Activated CD4-positive, alpha-beta T cell treated with anti-CD3 and anti-CD28 coated beads for 4 hours (primary cell): ENCODE data around the gene CDC25C.
A peak's percentile ranks its signal among the peaks of the same experiment; 100 is the strongest.

ENCODE experiments used
- DNase-seq, 2 donors: peaks; one replicate each; pipeline ENCODE4 v3.0.0-alpha.2; 2020

CDC25C gene

GRCh38 chr5:138331449-138332368 lies at the start of gene CDC25C:
CDC25C (minus strand) TSS chr5:138331804; CDS start chr5:138331180, 624 bp downstream.
- DNase-seq: peak; percentile 96 to 97

DNA sequence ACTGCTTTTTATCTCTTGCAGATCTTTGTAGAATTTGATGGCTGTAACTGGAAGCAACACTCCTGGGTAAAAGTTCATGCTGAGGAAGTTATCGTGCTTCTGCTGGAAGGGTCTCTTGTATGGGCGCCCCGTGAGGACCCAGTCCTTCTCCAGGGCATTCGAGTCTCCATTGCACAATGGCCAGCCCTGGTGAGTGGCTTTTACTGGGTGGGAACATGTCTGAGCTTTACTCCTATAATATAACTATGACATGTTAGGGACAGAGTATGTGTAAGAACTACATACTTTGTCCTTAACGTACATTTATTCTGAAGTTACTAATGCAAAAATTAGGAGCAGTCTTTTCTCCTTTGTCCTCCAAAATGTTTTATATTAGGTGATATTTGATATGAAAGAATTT lies 41.0 kb upstream of the CDC25C start:
- no peak for DNase-seq

GRCh38 chr5:138372225-138372624 lies 40.6 kb upstream of the CDC25C start:
- DNase-seq: no peak

GRCh38 chr5:138371454-138371853 lies 39.9 kb upstream of the CDC25C start:
- no peak for DNase-seq

GRCh38 chr5:138370537-138370936 lies 38.9 kb upstream of the CDC25C start:
- no peak for DNase-seq

DNA sequence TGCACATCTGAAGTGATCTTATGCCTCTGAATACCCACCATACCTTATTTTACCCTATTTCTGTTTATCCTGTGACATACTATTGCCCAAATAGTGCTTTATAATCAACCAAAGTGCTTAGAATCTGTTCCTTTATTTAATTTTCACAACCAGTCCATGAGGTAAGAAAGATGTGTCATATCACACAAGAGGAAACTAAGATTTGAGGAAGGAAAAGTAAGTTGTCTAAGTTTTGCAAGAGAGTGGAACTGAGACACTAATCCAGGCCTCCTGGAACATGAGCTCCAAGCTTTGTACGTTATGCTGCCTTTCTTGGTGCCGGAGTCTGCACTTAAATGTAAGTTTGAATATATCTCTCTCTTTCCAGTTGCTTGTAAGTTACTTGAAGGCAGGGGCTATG lies 38.1 kb upstream of the CDC25C start:
- no peak for DNase-seq

GRCh38 chr5:138369261-138369660 lies 37.7 kb upstream of the CDC25C start:
- no peak for DNase-seq

GRCh38 chr5:138366632-138367382 lies 35.2 kb upstream of the CDC25C start:
- DNase-seq: no peak

GRCh38 chr5:138364576-138364975 lies 33.0 kb upstream of the CDC25C start:
- no peak for DNase-seq

GRCh38 chr5:138360941-138361452 lies 29.4 kb upstream of the CDC25C start:
- no peak for DNase-seq

DNA sequence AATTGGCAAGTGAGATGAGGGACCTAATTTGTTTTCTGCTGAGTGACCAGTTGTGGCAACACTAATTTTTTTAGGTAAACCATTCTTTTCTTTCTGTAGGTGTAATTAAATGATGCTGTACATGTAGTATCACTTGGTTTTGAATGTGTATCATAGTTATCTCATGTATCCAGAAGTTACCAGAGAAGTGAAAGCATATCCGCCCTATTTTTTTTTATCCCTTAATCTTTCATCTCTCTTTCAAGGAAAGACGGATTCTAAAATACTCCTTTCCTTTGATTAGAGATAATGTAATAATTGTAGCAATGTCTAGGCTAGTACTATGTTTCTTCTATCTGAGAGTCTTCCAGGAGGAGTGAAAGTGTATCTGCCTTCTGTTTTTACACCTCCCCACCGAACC lies 28.0 kb upstream of the CDC25C start:
- no peak for DNase-seq

DNA sequence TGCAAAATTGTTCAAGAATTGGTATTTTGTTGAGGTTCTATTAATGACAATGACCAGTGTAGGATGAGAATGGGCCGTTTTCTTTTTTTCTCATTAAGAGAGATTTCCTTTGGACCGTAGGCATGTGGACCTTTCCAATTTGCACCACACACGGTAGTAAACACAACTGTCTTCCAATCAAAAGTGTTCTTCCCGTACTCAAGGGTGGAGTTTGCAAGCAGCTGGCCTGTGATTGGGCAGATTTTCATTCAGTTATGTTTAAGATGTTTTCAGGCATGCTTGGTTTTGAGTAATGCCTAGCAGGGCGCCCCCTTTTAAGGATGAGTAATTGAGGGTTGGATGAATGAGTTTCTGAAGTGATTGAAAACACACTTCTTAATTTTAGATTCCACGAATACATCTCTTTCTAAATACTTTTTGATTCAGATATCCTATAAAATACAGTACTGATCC lies 23.3 kb upstream of the CDC25C start:
- DNase-seq: peak; percentile 50 to 57

GRCh38 chr5:138354387-138354786 lies 22.8 kb upstream of the CDC25C start:
- DNase-seq: no peak

DNA sequence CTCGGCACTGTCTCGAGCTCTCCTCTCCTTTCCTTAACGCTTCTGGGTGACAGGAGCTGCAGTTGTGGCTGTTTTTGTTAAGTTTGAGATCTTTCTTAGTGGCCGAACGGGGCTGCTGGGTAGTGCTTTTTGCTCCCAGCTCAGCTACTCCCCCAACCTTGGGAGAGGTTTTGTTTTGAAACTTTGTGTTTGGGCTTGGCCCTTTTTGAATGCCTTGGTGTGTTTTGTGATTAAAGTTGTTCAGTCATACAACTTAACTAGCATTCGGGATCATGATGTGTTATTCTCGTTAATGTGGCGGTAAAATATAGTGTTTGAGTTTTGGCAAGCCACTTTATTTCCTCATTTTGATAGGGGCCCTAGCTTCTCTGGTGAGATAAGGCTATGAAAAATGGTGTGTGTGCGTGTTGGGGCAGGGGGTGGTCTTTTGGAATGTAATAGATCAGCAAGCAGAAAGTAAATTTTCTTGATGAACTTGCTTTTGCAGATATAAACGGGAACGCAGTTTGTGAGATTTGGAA lies 22.0 kb upstream of the CDC25C start:
- DNase-seq: no peak

DNA sequence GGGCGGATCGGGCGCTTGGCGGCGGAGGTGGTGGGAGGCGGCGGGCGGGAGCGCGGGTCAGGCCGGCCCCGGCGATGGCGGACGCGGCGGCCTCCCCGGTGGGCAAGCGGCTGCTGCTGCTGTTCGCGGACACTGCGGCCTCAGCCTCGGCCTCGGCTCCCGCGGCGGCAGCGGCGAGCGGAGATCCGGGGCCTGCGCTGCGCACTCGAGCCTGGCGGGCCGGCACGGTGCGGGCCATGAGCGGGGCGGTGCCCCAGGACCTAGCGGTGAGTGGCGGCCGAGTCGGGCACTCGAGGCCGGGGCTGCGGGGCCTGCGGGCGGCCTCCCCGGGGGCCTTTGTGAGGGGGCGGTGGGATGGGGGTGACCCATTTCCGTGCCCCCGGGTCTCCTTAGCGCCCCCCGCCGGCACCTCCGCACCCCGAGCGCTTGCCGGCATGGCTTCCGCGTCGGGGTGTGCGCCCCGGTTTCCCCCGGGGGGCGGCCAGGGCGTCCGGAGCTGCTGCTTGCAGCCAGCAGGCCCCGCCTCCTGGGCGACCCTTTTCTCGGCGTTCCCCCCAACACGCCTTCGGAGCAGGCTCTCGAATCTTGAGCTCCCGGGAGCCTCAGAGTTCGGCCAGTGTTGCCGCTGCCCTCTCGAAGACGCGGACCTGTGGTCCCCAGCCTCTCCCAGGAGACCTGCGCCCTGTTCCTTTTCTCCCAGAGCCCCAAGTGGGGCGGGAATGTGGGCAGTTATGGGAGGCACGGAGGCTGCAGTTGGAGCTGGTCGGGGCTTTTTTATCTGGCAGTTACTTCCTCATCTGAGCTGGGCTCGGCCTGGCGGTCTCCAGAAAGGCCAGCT lies 21.3 kb upstream of the CDC25C start:
- DNase-seq: peak; percentile 68 to 73

- DNase-seq: peak; percentile 85 to 90
Measured at GRCh38 chr5:138352071-138352721, 20.6 kb upstream of the CDC25C start, which contains the start of gene KDM3B. KDM3B (plus strand) TSS chr5:138352685; CDS start chr5:138352796, 111 bp downstream.

DNA sequence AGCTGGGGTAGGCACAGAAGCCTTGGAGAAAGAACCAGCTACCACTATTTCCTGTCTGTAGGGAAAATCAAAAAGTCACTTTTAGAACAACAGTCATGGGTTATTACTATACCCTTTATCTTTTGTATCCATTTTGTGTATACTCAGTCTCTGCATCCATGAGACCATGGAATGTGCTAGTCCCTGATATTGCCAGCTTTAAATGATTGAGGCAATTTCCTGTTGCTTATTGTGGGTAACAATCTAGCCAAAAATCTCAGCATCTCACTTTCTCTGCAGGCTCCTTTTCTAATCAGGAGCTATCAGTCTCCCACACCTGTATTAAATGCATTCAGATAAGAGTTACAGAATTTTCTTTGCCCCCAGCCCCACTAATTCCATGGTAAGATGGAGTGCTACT lies 19.9 kb upstream of the CDC25C start:
- DNase-seq: no peak

DNA sequence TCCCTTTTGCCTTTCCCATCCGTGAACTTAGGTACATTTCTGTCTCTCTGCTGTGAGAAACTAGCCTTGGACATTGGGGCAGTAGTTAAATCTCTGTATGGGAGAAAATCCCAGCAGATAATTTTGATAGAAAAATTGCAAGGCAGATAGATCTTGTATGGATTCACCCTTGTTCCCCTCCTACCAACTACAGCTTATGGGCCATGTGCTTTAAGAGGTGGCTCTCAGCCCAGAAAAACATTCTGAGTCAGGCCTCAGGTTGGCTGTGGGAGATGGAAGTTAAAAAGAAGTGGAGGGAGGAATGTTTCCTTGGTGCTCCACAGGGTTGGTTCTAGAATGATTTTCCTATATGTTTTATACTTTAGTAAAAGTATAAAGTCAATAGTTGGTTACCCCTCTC lies 19.5 kb upstream of the CDC25C start:
- DNase-seq: no peak

DNA sequence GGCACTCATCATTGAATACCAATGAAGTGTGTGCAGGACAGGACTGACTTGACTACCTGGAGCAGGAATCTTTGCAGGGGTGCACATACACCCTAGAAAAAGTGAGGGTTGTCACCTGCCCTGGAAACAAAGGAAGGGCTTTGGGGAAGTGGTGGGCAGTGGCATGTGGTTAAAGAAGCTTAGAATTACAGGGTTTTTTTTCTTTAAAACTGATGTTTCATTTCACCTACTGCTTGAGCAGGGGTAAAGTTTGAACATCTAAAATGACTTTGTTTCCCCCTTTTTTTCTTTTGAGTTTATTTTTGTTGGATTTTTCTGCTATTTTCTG lies 18.9 kb upstream of the CDC25C start:
- DNase-seq: no peak

DNA sequence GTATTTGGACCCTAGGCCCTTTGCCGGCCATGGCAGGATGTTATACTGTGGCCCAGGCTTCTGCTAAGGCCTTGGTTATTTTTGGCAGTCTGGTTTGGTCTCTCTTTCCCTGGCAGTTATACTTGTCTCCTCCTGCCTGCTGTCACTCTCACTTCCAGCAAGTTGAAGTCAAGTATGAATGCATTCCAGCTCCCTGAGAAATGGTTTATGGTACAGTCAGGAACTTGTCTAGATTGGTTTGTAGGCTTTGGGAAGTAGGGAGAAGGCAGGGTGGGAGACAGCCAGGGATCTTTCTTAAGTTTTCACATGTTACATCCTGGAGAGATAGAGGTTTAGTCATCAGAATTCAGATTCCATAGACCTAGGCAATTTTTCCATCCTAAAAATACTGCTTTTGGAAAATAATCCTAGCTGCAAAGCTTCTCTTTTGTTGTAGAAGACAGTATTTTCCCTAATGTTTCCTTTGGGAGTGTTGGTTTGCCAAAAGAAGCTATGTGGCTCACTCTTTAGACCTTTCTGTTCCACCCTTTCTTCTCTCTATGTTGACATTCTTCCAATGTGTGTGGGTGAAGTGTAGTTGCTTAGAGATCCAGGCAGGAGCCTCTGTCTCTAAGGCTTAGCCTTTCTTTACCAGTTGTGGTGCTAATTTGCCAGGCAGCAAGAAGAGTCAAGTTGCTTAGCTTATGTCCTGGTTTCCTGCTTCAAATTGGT lies 18.4 kb upstream of the CDC25C start:
- DNase-seq: no peak

- no peak for DNase-seq
Measured at GRCh38 chr5:138346889-138347288, 15.3 kb upstream of the CDC25C start.
